Kidney (tissue), 14 donors: Measurements from ENCODE around the gene RTP5. TPM values are rescaled to one million over a fixed set of nuclear protein-coding genes. Genes with fewer than 3 reads are reported as not detected.

Experiments used
- DNase-seq, 5 donors: peaks; one replicate each; pipeline ENCODE4 v3.0.0-alpha.2; 2013 to 2020
- FAIRE-seq: peaks from 2 replicates; lab custom pipeline; 2012; peaks lifted over from hg19 to GRCh38; lab: Jason Lieb, UNC
- H3K27ac ChIP-seq, 2 donors: one replicate each; pipeline ENCODE4 v1.7.0; 2013; ENCODE audit warnings: low read depth in 2 of 2, low read length in 2 of 2, inconsistent platforms in 1 of 2
- H3K27me3 ChIP-seq: one replicate; pipeline ENCODE4 v1.7.1; 2013; ENCODE audit warnings: low read length, inconsistent platforms; ENCODE audit not compliant: control insufficient read depth, insufficient read depth
- H3K36me3 ChIP-seq, 3 donors: one replicate each; pipeline versions ENCODE4 v1.7.0 to v1.7.1; 2013; ENCODE audit warnings: low read length in 3 of 3, control low read depth in 1 of 3, inconsistent platforms in 1 of 3; ENCODE audit not compliant: insufficient read depth in 3 of 3, control insufficient read depth in 2 of 3
- H3K4me1 ChIP-seq, 3 donors: one replicate each; pipeline versions ENCODE4 v1.7.0 to v1.7.1; 2013; ENCODE audit warnings: low read length in 3 of 3, inconsistent platforms in 1 of 3, low read depth in 1 of 3; ENCODE audit not compliant: control insufficient read depth in 2 of 3, insufficient read depth in 2 of 3
- H3K4me3 ChIP-seq, 3 donors: one replicate each; pipeline versions ENCODE4 v1.7.0 to v1.8.1; 2013; ENCODE audit warnings: low read length in 3 of 3, control low read depth in 1 of 3, inconsistent platforms in 1 of 3
- H3K9ac ChIP-seq, 3 donors: one replicate each; pipeline versions ENCODE4 v1.7.0 to v1.7.1; 2013; ENCODE audit warnings: low read length in 3 of 3, control low read depth in 1 of 3, inconsistent platforms in 1 of 3
- H3K9me3 ChIP-seq, 3 donors: one replicate each; pipeline versions ENCODE4 v1.7.0 to v1.7.1; 2013; ENCODE audit warnings: low read length in 3 of 3, control low read depth in 1 of 3, inconsistent platforms in 1 of 3; ENCODE audit not compliant: control insufficient read depth in 2 of 3, insufficient read depth in 1 of 3
- CTCF ChIP-seq: IDR thresholded peaks from 3 replicates; pipeline ENCODE4 v1.5.1; 2012; ENCODE audit warnings: mild to moderate bottlenecking, moderate library complexity, borderline replicate concordance; ENCODE audit not compliant: insufficient read depth; ENCODE audit errors: extremely low read depth
- intact Hi-C: fragments of 100-400 bp; cut with DNase I; formaldehyde crosslinking; loops from one replicate; pipeline ENCODE4 v1.11.1; 2022
- polyA plus RNA-seq: library from polyadenylated mRNA; stranded (reverse); fragments of 350-450 nt; fragmentation: Illumina TruSeq; extraction: RNeasy Lipid Tissue Mini Kit (QIAGEN cat#74804); gene quantifications from one replicate; pipeline ENCODE4 v1.2.3, GENCODE V29; 2014; ENCODE audit warnings: low read depth, low replicate concordance; ENCODE audit not compliant: insufficient read depth
- total RNA-seq: library from RNA; stranded (reverse); fragmentation: NEBNext Ultra II Directional; extraction: Animal tissue kit (Norgen Biotek cat#: 25700); gene quantifications from one replicate; pipeline ENCODE4 v1.2.1, GENCODE V29; 2021
- donor health status: control.
- donor health status: control.
- donor health status: control.
- donor health status: control.
- donor health status: control.
- donor health status: DM: yes; HTN: yes; CAD: no.
- donor health status: Normal renal cell carcinoma (clear cell type).

The RTP5 gene
- total and polyA plus RNA-seq, 2 donors from 2014 or later: 0.13 TPM; not detected in 1

- TF ChIP-seq CTCF: no peak
- H3K9me3 ChIP-seq: peaks cover 0 to 9% (median 0%) of the 10 kb centered on the region in 3 donors
- DNase-seq: peak in 1 of 5 donors; percentile 72
- peak overlapping the region in 1 of 2 donors; percentile 13 for H3K27ac ChIP-seq
- H3K27me3 ChIP-seq: peaks cover 14% of the 10 kb centered on the region
- peaks cover 0 to 9% (median 4%) of the 10 kb centered on the region in 3 donors for H3K4me1 ChIP-seq
- FAIRE-seq: no peak
- H3K9ac ChIP-seq: no peak overlapping the region
- no peak overlapping the region for H3K4me3 ChIP-seq
- intact Hi-C loops: no loop called here
- peaks cover 0 to 3% (median 0%) of the 10 kb centered on the region in 3 donors for H3K36me3 ChIP-seq
These were observed 9.1 kb upstream of the RTP5 start for GRCh38 chr2:241860184-241861078.

- H3K27ac ChIP-seq: no peak overlapping the region
- peaks cover 0 to 9% (median 0%) of the 10 kb centered on the region in 3 donors for H3K9me3 ChIP-seq
- intact Hi-C loops: no loop called here
- no peak overlapping the region for H3K9ac ChIP-seq
- FAIRE-seq (no peak), DNase-seq (no peak)
- H3K27me3 ChIP-seq: peaks cover 19% of the 10 kb centered on the region
- H3K4me1 ChIP-seq: peaks cover 0 to 9% (median 4%) of the 10 kb centered on the region in 3 donors
- peaks cover 0 to 3% (median 0%) of the 10 kb centered on the region in 3 donors for H3K36me3 ChIP-seq
- TF ChIP-seq CTCF: no peak
- no peak overlapping the region for H3K4me3 ChIP-seq
These were observed 8.3 kb upstream of the RTP5 start for GRCh38 chr2:241861264-241861663.

GRCh38 chr2:241862093-241862492 is 7.4 kb upstream of the RTP5 start:
- no peak for TF ChIP-seq CTCF
- peaks cover 19% of the 10 kb centered on the region for H3K27me3 ChIP-seq
- DNase-seq: no peak

More at GRCh38 chr2:241862093-241862492, 7.4 kb upstream of the RTP5 start:
- Histone ChIP-seq H3K9me3 (peaks cover 0 to 9% (median 0%) of the 10 kb centered on the region in 3 donors), H3K36me3 (peaks cover 0 to 3% (median 0%) of the 10 kb centered on the region in 3 donors), H3K4me1 (peaks cover 0 to 9% (median 4%) of the 10 kb centered on the region in 3 donors), H3K4me3 (no peak overlapping the region), H3K27ac (no peak overlapping the region), H3K9ac (no peak overlapping the region)
- no peak for FAIRE-seq
- intact Hi-C loops: no loop called here
